GM12865 (cell line): ENCODE data around the gene SLC22A15.
"Not testable (repeated sequence)": the region's sequence is repeated elsewhere in the genome, so short reads cannot be mapped to it uniquely, and the experiment has no call there.

Experiments
- DNase-seq: peaks from one replicate; pipeline ENCODE4 v3.0.0; 2010; ENCODE audit warnings: low read depth
- H3K4me3 ChIP-seq: 2 replicates; pipeline ENCODE4 v1.5.1; 2011; ENCODE audit warnings: mild to moderate bottlenecking, low read depth, low read length, control low read depth
- CTCF ChIP-seq: IDR thresholded peaks from 2 replicates; pipeline ENCODE4 v1.5.1; 2011; ENCODE audit warnings: low read length, control low read depth, low read depth, inconsistent platforms; ENCODE audit not compliant: insufficient read depth; ENCODE audit errors: missing control alignments

Gene SLC22A15

DNA sequence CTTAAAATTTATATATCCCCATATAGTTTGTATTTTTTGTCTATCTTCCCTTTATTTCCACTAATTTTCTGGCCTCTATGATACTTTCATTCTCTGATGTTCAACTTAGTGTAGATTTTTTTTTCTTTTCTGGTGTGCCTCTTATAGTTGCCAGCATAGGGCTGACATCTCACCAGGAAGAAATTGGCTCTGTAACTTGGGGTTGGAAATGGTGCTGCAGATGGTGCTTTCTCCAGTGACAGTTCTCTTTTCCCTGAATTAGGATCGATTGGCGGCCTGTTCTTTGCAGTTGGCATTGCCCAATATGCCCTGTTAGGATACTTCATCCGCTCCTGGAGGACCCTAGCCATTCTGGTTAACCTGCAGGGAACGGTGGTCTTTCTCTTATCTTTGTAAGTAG is 50.3 kb downstream of the SLC22A15 start:
- TF ChIP-seq CTCF, result no peak
- H3K4me3 ChIP-seq, result no peak overlapping the region
- DNase-seq, result no peak

GRCh38 chr1:116031302-116031835 is 55.1 kb downstream of the SLC22A15 start:
- no peak overlapping the region for H3K4me3 ChIP-seq
- TF ChIP-seq CTCF, result no peak
- no peak for DNase-seq

DNA sequence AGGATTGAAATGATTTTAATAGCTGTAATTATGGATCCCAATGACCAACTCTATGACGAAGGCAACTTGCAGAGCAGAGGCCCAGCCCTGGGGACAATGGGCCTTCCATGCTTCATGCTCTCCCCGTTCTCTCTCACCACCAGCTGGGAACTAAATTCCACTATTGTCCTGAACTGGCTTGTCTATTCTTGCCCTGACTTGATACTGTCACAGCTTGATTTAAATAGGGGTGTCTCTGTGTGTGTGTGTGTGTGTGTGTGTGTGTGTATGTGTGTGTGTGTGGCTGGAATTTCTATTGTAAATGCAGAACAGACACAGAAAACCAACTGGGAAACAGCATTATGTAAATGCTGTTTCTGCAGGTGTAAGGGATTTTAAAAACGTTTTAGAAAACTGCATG is 57.0 kb downstream of the SLC22A15 start:
- H3K4me3 ChIP-seq, result no peak overlapping the region
- TF ChIP-seq CTCF, result no peak
- DNase-seq, result no peak

GRCh38 chr1:116036255-116036654 is 59.9 kb downstream of the SLC22A15 start:
- H3K4me3 ChIP-seq, result no peak overlapping the region
- no peak for TF ChIP-seq CTCF
- DNase-seq, result no peak

- no peak overlapping the region for H3K4me3 ChIP-seq
- no peak for DNase-seq
- no peak for TF ChIP-seq CTCF
These were observed 62.4 kb downstream of the SLC22A15 start for GRCh38 chr1:116038679-116039078.

DNA sequence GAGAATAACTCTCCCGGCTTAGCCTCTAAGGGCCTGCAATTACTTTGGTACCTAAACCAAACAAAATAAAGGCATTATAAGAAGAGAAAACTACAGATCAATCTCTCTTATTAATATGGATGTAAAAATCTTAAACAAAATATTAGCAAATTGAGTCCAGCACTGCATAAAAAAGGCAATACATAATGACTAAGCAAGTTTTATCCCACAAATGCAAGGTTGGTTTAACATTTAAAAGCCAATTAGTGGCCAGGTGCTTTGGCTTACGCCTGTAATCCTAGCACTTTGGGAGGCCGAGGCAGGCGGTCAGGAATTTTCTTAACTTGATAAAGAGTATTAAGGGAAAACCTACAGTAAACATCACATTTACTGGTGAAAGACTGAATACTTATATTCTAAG is 67.8 kb downstream of the SLC22A15 start:
- no peak for TF ChIP-seq CTCF
- no peak for DNase-seq
- H3K4me3 ChIP-seq, result no peak overlapping the region

DNA sequence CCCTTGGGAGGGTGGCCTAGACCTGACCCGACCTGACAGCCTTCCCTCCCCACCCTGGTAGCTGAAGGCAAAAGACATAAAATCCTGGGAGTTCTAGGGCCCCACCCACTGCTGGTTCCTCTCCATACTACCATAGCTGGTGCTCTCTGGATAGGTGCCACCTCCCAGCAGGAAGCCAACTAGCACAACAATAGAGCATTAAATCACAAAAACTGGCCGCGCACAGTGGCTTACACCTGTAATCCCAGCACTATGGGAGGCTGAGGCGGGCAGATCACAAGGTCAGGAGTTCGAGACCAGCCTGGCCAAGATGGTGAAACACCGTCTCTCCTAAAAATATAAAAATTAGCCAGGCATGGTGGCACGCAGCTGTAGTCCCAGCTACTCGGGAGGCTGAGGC is 70.6 kb downstream of the SLC22A15 start:
- DNase-seq, H3K4me3 ChIP-seq: not testable (repeated sequence)

- DNase-seq, H3K4me3 ChIP-seq: not testable (repeated sequence)
These were observed 75.6 kb downstream of the SLC22A15 start for GRCh38 chr1:116051896-116052295.
